Fibroblast of skin of right biceps (primary cell): ENCODE measurements around the gene STEAP3.
A peak's percentile ranks its signal among the peaks of the same experiment; 100 is the strongest.

Experiments
- DNase-seq: peaks from one replicate; pipeline ENCODE4 v3.0.0-alpha.2; 2013

The STEAP3 gene, protein sequence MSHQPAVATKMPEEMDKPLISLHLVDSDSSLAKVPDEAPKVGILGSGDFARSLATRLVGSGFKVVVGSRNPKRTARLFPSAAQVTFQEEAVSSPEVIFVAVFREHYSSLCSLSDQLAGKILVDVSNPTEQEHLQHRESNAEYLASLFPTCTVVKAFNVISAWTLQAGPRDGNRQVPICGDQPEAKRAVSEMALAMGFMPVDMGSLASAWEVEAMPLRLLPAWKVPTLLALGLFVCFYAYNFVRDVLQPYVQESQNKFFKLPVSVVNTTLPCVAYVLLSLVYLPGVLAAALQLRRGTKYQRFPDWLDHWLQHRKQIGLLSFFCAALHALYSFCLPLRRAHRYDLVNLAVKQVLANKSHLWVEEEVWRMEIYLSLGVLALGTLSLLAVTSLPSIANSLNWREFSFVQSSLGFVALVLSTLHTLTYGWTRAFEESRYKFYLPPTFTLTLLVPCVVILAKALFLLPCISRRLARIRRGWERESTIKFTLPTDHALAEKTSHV

DNA sequence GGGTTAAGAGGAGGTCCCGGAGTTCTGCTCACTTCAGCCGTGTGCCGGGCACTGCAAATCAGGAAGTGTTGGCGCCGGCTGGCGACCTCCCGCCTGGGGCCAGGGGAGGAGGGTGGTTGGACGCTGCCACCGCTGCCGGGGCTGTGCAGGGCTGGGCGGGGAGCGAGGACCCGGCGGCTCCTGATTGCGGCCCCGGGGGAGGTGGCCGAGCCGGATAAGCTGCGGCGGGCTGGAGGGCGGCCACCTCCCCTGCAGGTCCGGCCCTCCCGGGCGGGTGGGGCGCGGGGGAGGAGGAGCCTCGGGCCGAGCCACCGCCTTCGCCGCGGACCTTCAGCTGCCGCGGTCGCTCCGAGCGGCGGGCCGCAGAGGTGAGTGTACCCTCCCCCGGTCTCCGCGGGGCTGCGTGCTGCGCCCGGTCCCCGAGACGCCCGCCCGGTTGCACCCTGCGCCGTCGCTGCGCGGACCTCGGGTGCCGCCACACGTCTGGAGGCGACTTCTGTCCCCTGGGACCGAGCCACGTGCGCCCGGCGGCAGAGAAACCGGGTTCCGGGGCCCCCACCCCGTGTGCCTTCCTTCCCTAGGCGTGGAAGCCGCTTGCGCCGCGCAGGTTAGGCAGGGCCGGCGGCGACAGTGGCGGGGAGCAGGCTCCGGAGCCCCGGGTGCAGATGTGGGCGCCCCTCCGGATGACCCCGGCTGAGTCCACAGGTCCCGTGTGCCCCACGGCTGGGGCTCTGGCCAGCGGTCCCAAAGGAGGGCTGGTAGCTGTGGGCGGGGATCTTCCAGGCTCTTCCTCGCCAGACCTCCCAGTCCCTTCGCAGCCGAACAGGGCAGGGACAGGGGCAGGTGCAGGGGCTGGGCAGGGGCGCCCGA is at the start of gene STEAP3:
Gene STEAP3, plus strand, starts transcription at position 314 of the 870 bp plus-strand sequence. CDS start 7,179 bp downstream, outside the sequence.
- peak; percentile 64 for DNase-seq

DNA sequence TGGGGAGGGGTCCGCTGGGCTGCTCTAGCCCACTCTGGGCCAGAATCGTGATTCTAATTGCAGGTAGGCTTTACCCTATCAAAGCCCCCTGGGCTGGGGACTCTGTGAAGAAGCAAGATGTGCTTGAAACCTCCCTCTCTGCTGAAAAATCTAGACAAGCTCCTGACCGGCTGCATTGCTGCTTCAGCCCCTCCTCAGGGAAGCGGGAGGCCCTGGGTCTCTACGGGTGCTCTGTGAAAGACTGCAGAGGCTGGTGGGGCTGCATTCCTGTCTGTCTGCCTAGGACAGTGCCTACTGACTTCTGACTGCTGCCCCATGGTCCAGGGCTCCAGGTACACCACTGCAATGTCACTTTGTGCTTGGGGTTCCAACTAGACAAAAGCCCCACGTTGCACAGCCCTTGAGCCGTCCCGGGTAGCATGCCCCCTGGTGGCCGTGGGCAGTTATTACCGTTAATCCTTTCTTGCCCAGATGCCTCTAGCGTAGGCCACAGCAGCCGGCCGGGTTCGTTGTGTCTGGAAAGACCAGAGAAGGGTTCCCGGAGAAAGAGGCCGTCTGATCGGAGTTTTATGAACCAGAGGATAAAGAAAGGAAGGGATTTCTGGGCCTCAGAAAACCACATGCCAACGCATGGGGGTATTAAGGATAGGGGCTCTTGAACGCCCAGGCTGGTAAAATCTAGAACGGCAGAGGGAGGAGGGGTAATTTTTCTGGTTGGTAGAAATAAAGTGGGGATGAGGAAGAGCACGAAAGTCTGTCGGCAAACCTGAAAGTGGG is 49.2 kb upstream of the STEAP3 start:
- DNase-seq: peak; percentile 24

DNA sequence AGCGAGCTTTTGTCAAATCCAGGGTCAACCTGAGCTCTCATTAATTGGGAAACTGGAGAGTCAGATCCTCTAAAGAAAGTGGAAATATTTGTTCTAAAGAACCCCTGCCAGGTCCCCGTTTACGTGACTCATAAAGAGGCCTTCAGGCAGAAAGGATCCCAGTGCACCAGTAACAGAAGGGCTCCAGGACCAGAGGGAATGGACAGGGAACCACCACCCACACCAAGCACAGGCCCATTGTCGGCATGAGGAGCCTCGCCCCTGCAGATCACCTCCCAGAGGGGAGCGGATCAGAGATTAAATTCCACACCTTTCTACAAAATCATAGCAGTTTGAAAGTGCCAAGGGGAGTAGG is 48.7 kb upstream of the STEAP3 start:
- no peak for DNase-seq

DNA sequence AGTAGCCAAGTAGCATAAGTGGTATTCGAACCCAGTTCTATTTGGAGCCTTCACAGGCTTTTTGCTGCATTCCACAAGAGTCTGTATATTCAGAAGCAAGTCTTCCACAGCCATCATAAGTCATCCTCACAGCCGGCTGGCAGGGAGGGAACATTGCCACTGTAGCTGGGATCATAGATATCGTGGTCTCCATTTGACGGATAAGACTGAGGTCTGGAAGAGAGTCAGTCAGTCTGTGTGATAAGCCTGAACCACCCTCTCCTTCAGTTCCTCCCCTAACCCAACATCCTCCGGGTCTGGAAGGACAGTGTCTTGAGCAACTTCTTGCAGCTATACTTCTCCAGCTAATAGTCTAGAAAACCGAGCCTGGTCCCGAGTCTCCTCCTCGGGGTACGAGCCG is 48.1 kb upstream of the STEAP3 start:
- DNase-seq: no peak

DNA sequence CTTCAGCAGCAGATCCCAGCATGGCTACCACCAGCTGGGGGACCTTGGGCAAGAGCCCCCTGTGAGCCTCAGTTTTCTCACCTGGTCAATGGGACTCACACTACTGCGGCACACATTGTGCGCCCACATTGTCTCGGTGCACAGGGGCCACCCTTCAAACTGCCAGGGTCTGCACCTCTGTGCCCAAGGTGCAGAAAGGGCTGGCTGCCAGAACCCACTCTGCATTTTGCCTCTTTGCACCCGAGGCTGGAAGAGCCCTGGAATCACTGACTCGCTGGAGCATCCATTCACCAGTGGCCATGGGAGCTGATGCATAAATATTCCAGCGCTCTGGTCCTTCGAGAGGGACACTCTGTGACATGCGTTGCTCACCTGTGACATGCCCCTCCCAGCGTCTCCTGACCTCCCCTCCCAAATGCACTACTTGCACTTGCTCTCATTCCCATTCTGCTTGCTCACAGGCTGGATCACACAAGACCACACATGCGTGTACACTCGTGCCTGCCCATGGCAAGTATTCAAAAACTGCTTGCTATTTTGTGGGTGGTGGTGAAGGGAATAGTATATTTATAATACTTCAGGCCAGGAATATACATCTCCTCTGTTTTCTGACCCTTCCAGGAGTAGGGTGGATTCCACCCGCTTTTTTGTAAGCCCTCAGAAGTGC is 46.3 kb upstream of the STEAP3 start:
- DNase-seq: no peak

DNA sequence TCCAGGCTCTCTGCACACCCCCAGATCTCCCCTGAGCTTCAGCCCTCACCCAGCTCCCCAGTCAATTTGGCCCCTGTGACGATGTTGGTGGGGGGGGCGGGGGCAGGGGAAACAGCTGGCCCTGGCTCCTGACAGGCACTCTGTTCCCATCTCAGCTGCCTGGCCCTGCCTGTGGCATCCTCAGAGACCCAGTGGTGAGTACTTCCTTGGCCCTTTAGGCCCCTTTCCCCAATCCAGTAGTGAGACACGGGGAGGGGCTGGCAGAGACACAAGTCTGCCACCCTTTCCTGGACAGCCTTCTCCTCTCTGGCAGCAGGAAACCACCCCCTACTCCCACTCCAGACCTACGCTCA is 45.8 kb upstream of the STEAP3 start:
- DNase-seq: no peak

DNA sequence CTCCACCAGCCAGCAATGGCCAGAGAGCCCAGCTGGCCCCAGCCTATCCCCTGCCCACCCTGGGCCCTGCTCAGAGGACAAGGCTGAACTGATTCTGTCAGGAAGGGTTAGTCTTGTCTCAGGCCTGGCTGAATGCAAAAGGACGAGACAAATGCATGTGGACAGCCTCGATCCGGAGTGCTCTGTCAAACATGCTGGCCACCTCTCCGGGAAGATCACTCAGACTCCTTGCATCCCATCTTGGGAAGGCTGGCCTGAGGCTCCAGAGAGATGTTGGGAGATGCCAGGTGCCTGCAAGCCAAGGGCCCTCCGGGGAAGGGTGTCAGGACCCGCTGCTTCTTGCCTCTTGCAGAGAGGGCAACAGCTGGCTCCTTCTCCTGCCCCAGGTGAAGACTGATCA is 44.9 kb upstream of the STEAP3 start:
- DNase-seq: no peak

DNA sequence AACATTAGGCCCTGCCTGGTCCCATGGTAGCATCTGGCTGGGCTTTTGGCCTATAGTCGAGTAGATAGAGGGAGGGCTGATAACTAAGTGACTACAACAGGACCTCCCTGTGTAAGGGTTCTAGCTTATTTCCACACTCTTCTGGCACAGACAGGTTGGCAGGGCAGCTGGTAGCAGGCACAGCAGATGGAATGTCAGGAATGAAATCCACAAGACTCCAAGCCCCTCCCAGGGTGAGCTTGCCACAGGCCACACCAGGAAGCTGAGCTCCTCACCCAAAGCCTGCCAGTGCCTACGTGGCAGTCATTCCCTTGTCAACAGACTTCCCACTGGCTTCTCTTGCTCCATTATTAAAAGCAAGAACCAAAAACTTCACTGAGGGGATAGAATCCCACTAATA is 44.4 kb upstream of the STEAP3 start:
- peak; percentile 20 for DNase-seq

DNA sequence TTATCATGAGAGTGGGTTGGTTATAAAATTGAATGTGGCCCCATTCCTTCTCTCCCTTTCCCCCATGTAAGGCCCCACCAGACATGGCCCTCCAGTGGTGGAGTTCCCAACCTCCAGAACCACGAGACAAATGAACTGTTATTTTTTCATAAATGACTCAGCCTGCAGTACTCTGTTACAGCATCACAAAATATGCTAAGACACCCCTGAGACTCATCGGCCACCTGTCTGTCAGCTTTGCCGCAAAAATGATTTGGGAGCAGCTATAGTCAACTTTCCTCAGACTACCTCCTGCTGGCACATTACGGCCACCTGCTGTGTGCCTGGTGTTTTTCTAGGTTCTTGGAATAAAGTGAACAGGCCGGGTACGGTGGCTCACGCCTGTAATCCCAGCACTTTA is 43.6 kb upstream of the STEAP3 start:
- no peak for DNase-seq

DNA sequence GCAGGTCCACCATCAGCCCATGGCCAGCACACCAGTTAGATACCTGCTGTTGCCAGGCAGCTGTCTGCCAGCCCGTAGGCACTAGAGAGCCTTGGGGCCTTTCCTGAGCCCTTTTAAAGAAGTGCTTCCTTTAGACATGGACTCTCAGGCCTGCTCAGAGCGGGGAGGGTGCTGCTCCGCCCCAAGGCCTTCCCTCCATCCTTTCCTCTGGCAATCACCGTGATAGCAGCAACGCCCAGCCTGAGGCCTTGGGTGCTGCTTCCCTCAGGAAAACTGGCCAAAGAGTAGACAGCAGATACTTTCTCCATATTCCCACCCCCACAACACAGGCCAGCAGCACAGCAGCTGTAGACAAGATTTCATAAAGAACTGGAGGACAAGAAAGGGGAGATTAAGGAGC is 42.7 kb upstream of the STEAP3 start:
- DNase-seq: no peak

DNA sequence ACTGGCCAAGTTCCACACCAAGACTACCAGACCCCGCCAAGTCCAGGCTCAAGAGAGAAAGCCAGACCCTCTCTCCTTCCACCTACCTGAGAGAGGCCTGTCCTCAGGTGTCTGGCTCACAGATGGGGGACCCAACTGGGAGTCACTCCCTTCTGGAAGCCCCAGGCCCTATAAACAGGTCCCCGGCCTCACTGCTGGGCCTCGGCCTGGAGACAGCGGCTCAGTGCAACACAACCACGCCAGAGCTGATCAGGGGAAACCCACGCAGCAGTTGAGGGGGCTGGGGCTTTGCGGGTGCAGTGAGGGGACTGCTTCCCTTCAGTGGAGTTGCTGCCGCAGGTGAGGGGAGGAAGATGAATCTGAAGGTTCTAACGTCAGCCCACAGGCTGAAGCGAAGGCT is 42.2 kb upstream of the STEAP3 start:
- no peak for DNase-seq

DNA sequence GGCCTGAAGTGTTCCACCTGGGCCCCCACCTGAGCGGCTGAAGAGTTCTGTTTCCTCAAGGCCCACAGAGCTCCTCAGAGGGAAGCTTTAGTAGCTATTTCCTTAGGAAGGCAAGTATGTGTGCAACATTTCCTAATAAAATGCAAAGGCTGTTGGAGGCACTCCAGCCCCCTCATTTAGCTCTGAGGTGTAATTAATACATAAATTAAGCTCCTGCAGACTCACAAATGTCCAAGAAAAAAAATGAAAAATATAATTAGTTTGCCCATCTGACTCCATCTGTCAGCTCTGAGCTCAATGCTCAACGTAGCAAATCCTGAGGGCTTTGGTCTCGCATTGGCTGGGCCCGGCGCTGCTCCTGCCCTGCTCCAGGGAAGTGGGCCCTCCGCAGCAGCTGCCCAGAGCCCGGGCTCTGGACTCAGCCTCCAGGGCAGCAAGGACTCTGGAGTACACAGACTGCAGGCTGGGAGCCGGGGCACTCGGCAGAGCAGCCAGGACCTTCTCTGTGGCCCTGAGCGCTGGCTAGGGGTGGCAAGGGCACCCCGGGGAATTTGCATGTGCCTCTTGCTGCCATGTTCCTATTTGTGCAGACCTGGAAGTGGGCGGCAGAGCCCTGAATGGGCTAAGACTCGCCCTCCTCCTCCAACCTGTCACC is 41.7 kb upstream of the STEAP3 start:
- no peak for DNase-seq

DNA sequence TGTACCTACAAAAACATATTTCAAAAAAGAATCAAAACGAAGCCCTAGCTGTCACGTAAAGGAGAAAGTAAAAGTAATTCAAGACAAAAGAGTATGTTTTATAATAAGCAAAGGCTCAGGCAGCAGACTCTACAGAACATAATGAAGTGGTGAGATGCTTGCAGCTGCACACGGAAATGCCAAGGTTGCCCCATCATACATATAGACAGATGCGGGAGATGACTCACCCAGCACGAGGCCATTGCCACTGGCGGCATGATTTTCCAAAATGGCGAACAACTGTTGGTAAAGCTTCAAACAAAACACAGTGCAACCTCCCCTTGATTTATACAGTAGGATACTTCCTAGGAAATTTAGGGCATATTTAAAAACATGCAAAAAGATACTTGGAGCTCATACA is 39.1 kb upstream of the STEAP3 start:
- no peak for DNase-seq

DNA sequence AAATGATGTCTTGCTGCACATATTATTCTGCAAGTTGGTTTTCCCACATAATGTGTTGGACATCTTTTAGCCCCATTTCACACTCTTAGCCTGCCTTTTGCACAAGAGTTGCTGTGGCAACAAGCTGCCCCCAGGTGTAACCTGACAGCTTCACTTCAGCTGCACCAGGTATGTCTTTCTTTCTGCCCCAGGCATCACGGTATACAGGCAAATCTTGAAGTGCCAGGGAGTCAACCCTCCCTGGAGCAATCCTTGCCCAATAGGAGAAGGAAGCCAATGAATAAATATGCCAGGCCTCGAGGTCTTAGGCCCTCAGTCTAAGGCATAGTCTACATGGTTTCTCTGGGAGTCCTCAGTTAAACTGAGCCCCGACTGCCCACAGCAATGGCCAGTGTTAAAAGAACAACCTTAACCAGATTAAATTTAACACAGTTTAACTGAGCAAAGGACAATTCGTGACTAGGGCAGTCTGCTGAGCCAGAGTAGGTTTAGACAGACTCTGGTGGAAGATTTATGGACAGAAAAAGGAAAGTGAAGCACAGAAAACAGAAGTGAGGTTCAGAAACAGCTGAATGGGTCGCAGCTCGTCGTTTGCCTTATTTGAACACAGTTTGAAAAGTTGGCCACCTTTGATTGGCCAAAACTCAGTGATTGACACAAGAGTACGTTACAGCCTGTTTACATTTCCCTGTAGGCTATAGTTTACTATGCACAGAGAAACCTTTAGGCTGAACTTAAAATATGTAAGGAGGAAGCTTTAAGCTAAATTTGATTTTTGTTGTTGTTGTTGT is 33.1 kb upstream of the STEAP3 start:
- DNase-seq: no peak

DNA sequence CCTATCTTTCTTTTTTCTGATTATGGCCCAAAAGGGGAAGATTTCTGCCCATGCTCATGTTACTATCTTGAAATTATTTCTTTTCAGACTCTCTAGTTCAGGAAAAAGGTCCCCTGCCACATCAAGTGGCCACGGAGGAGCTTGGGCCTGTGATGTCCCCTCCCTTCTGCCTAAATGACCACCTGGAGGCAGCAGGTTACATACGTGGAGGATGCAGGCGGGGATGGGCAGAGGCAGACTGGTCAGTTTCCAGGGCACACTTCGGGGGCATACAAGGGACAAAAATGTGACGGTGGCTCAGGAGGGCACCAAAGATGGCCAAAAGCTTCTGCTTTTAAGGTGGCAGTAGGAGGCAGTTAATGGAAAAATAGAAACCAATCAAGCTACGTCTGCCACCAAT is 30.7 kb upstream of the STEAP3 start:
- no peak for DNase-seq

DNA sequence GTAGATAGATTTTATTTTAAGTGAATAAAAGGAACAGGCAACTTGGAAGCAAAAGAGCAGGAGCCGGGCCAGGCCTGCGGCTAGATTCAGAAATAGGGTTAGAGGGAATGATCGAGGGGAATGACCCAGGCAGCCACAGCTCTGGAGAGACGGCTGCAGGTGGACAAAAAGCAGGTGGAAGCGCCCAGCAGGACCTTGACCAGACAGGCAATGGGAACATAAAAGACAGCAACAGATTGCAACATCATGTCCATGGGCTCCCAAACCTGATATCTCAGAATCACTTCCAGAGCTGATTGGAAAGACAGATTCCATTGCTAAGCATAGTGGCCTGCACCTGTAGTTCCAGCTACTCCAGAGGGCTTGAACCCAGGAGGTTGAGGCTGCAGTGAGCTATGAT is 28.6 kb upstream of the STEAP3 start:
- DNase-seq: no peak

DNA sequence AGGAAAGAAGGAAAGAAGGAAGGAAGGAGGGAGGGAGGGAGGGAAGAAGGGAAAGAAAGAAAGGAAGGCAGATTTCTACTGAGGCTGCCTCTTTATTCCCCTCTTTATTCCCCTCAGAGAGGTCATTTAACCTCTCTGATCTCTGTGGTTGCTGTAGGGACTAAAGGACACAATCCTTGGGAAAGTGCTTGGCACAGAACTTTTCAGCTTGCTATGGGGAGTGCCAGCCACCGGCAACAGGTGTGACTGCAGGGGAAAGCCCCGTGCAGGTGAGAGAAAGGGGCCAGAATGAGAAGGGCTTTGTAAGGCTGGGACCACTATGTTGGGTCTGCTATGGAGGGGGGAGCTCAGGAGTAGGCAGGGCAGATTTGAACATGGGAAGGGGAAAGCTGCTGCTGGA is 27.7 kb upstream of the STEAP3 start:
- no peak for DNase-seq

DNA sequence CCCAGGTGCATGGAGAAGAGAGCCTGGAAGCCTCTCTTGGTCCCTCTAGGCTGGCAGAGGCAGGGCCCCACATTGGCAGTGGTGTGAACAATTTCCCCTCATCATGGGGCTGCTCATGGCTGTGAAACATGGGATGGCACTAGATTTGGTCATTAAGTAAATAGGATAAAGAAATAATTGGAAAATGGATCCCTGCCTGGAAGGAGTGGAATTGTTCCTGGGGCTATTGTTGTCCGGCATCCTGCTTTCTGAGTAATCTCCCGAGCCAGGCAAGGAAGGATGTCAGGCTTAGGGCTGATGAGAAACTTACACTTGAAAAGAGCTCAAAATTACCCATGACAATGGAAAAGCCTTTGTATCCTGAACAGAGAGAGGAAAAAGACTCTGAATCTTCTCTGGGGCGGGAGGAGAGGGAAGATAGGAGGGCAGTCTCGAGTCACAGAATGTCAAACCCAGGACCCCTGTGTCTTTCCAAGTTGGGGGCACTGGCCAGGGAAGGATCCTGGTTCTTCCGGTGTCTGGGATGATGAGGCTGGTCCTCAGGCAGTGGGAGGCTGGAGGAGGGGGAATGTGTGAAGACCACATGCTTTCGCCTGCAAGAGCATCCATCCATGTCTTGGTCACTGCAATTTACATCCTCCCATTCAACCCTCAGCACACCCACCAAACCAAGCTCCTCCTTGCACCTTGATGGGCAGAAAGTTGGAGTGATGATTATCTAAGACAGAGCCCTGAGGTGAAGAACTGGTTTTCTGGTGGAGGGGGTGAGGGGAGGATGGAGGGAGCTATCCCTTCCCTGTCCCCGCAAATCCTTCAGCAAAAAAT is 27.1 kb upstream of the STEAP3 start:
- peak; percentile 34 for DNase-seq

DNA sequence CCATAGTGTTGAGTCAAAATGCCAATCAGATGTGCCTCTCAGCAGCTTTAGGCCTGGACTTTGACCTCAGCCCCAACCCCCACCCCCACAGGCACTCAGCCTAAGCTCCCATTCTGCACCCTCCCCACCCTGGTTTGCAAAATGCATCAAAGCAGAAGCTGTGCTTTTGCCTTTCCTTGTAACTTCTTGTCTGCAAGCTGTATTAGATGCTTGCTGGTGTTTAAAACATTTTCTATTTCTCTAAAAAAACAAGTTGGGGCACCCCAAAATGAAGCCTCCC is 26.6 kb upstream of the STEAP3 start:
- DNase-seq: no peak

DNA sequence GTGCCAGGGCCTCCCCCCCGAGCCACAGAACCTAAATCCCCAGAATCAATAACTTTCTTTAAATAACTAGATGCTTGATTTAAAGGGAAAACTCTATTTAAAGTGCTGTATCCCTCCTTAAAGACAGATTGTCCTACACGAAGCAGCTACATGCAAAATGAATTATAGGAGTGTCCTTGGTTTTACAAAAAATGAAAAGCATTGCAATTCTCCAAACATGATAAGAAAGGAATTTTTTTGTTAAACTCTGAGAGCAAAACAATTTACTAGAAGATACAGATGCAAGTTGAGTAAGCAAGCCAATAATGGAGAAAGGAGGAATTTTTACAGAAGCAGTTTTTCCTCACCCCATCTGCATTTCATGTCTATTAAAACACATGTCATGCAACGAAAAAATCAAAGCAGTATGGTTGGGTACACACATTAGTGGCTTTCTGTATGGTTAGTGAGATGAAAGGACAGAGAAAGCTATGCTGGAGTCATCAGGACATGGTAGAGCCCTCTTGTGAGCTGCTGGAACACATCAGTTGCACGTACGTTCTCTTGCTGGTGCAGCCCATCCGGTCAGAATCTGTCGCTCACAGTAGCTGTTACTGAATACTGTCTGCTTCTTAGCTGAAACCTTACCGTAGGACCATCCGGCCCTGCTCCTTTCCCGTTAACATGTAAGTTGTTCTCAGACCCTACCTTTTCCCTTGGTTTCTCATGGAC is 25.9 kb upstream of the STEAP3 start:
- no peak for DNase-seq
